Adrenal gland (tissue), 12 donors: ENCODE results near the gene EMP1. TPM values are rescaled to one million over a fixed set of nuclear protein-coding genes. Genes with fewer than 3 reads are reported as not detected.

ENCODE experiments used
- DNase-seq, 7 donors: peaks; one replicate each; pipeline ENCODE4 v3.0.0-alpha.2; 2019 to 2020
- H3K27ac ChIP-seq, 5 donors: fragments of 200-600 bp; sonication (generic) in 4 of 5; 1 replicate in 3 of 5; 2 replicates in 2 of 5; pipeline versions ENCODE4 v1.5.1 to v1.8.0; 2016 to 2020; ENCODE audit warnings: mild to moderate bottlenecking in 1 of 5
- H3K27me3 ChIP-seq: fragments of 200-600 bp; 2 replicates; pipeline ENCODE4 v1.8.0; 2021
- H3K36me3 ChIP-seq, 2 donors: fragments of 200-600 bp; replicated peaks in 1 of 2; 1 replicate in 1 of 2; 2 replicates in 1 of 2; pipeline versions ENCODE4 v1.5.1 to v1.8.0; 2018 to 2022
- H3K4me1 ChIP-seq, 2 donors: fragments of 200-600 bp; replicated peaks in 1 of 2; 1 replicate in 1 of 2; 2 replicates in 1 of 2; pipeline versions ENCODE4 v1.5.1 to v1.8.0; 2018 to 2021
- H3K4me3 ChIP-seq, 4 donors: fragments of 200-600 bp; sonication (generic) in 3 of 4; one replicate each; pipeline ENCODE4 v1.5.1; 2016 to 2018
- H3K9me3 ChIP-seq, 3 donors: fragments of 200-600 bp; sonication (generic) in 1 of 3; replicated peaks in 1 of 3; 1 replicate in 2 of 3; 2 replicates in 1 of 3; pipeline versions ENCODE4 v1.5.1 to v1.8.0; 2016 to 2021
- POLR2A ChIP-seq, 2 donors: fragments of 450-650 bp; IDR thresholded peaks; one replicate each; pipeline ENCODE4 v1.6.1; 2017; ENCODE audit warnings: antibody characterized with exemption in 2 of 2, mild to moderate bottlenecking in 2 of 2, moderate library complexity in 1 of 2
- WGBS, 4 donors: extraction: QIAGEN DNeasy Blood & Tissue Kit in 2 of 4; methylation state at CpG; one replicate each; pipeline versions ENCODE4 v1.1.5 to v1.1.7; 2013 to 2017; 5-methylcytosine and 5-hydroxymethylcytosine counted together
- intact Hi-C, 2 donors: fragments of 100-400 bp; cut with DNase I; formaldehyde crosslinking; loops; one replicate each; pipeline versions ENCODE4 v1.14.1 to v1.15.0; 2022 to 2023
- polyA plus RNA-seq, 3 donors: library from polyadenylated mRNA; stranded (reverse); fragments of 200-250 nt in 2 of 3; fragments of 350-450 nt in 1 of 3; fragmentation: Illumina TruSeq in 1 of 3; extraction: RNeasy Lipid Tissue Mini Kit (QIAGEN cat#74804) in 1 of 3; gene quantifications; one replicate each; pipeline ENCODE4 v1.2.3, GENCODE V29; 2013 to 2014
- total RNA-seq, 9 donors: library from RNA; depleted of rRNA in 4 of 9; stranded (reverse); fragments of >200 nt in 4 of 9; fragments of 120-200 nt in 1 of 9; fragmentation: NEBNext Ultra II Directional in 1 of 9; extraction: Animal tissue kit (Norgen Biotek cat#: 25700) in 1 of 9; gene quantifications; one replicate each; pipeline versions ENCODE4 v1.1.0 to v1.2.4, GENCODE V29; 2013 to 2023
- TF ChIP-seq, protein P1 (sequence below), 6 experiments: fragments of 450-650 bp in 4 of 6; fragments of 200-600 bp in 2 of 6; sonication (generic) in 1 of 6; IDR thresholded peaks; 1 replicate in 5 of 6; 2 replicates in 1 of 6; pipeline versions ENCODE4 v1.5.1 to v1.8.0; 2016 to 2021; ENCODE audit warnings: antibody characterized with exemption in 6 of 6, mild to moderate bottlenecking in 2 of 6, moderate library complexity in 1 of 6
- donor health status: healthy with polysubstance abuse.
- donor health status: Bipolar disorder and iron deficiency.
- donor health status: DM: yes; HTN: yes; CAD: no.
- donor health status: DM: no; HTN: no; CAD: no.
- donor health status: DM: no; HTN: no; CAD: no.
- donor health status: DM: yes; HTN: yes; CAD: no.

EMP1 gene
- total and polyA plus RNA-seq, 12 donors: 10.0 to 129 (median 66.8) TPM

DNA sequence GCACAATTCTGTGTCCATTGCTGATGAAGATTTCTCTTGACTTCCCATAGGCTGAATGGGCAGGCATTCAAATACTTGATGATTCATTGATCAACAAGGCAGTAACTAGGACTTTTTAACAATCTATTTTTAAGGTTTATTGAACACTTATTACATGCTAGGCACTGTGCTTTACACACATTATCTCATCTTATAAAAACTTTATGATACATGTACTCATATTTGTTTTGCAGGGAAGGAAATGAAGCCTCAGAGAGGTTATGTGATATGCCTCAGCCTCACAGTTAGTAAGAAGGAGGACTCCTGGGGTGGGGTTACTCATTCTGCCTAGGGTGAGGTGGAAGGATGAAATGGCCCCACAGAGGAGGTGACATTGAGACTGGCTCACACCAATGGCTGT lies 12.9 kb upstream of the EMP1 start:
- H3K4me3 ChIP-seq: no peak overlapping the region
- H3K27ac ChIP-seq: no peak overlapping the region
- intact Hi-C loops: no loop called here

DNA sequence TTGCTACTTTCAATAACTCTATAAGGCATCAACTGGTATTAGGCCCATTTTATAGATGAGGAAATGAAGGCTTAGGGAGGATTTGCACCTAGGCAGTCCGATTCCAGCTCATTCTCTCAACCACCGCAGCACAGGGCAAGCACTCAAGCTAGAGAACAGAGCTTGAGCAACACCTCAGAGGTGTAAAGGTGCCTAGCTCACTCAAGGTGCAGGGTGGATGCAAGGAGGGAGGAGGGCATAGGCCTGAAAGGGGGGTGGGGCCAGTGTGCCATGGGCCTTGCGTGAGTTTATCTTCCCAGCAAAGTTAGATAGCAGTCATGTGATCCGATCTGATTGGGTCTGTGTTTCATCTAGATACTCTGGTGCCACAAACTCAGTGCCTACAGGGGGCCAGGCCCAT lies 10.2 kb upstream of the EMP1 start:
- WGBS, 4 donors: 60 to 88% (median 86%) methylated on average over 3 to 4 of the region's 4 CpGs
- Histone ChIP-seq H3K4me3 (no peak overlapping the region), H3K36me3 (no peaks in the 10 kb centered on the region), H3K9me3 (no peaks in the 10 kb centered on the region), H3K27me3 (no peaks in the 10 kb centered on the region), H3K4me1 (no peaks in the 10 kb centered on the region), H3K27ac (no peak overlapping the region)
- intact Hi-C loops: no loop called here
- TF ChIP-seq, protein P1, sequence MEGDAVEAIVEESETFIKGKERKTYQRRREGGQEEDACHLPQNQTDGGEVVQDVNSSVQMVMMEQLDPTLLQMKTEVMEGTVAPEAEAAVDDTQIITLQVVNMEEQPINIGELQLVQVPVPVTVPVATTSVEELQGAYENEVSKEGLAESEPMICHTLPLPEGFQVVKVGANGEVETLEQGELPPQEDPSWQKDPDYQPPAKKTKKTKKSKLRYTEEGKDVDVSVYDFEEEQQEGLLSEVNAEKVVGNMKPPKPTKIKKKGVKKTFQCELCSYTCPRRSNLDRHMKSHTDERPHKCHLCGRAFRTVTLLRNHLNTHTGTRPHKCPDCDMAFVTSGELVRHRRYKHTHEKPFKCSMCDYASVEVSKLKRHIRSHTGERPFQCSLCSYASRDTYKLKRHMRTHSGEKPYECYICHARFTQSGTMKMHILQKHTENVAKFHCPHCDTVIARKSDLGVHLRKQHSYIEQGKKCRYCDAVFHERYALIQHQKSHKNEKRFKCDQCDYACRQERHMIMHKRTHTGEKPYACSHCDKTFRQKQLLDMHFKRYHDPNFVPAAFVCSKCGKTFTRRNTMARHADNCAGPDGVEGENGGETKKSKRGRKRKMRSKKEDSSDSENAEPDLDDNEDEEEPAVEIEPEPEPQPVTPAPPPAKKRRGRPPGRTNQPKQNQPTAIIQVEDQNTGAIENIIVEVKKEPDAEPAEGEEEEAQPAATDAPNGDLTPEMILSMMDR (IDR thresholded peaks at IDR 0.05): no peak
- no peak for TF ChIP-seq POLR2A (IDR thresholded peaks at IDR 0.05)
- DNase-seq: no peak

More for the DNA sequence above, 12.9 kb upstream of the EMP1 start:
- H3K27me3 ChIP-seq: no peaks in the 10 kb centered on the region
- peaks cover 0 to 5% of the 10 kb centered on the region in 2 donors for H3K4me1 ChIP-seq
- no peaks in the 10 kb centered on the region for H3K9me3 ChIP-seq
- H3K36me3 ChIP-seq: no peaks in the 10 kb centered on the region
- TF ChIP-seq POLR2A (IDR thresholded peaks at IDR 0.05): no peak
- TF ChIP-seq, protein P1 (IDR thresholded peaks at IDR 0.05): no peak
- DNase-seq: no peak

DNA sequence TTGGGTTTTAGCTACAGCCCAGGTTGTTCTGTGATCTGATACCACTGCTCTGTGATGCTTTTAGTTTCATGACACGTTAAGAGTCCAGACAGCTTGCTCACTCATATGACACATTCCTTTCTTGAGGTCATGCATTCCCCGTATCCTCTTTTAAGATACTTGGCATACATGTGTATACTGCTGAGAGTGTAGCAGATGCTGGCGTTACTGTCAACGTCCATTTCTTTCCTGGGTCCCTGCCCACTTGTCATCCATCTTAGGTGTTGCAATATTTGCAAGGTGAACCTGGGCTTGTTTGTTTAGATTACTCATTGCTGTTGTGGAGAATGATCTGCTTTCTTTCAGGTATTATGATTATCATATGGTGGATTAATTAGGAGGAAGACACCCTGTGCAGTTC lies 9.1 kb upstream of the EMP1 start:
- intact Hi-C loops: no loop called here
- no peak for TF ChIP-seq POLR2A (IDR thresholded peaks at IDR 0.05)
- TF ChIP-seq, protein P1 (IDR thresholded peaks at IDR 0.05): no peak
- WGBS, 4 donors: 56 to 80% (median 75%) methylated on average over 4 of the region's 4 CpGs

DNA sequence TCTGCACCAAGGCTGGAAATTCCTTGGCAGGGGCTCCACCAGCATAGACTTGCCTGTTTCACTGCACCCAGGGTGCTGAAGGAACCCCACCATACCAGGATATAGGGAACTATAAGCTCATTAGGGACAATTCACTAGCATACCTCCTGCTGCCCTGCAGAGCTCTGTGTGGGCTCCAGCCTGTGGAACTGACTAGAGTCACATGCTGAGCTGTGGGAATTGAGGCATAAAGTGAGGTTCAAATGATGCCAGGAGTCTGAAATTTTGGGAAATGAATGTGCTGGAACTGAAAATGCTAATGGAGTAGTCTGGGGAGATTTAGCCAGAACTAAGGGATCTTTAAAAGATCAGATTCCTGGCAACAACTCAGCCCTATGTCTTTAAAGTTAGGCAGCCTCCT lies 7.3 kb upstream of the EMP1 start:
- no peak for DNase-seq
- intact Hi-C loops: no loop called here
- Histone ChIP-seq H3K27ac (no peak overlapping the region), H3K36me3 (no peaks in the 10 kb centered on the region), H3K27me3 (no peaks in the 10 kb centered on the region), H3K4me1 (no peaks in the 10 kb centered on the region), H3K9me3 (no peaks in the 10 kb centered on the region), H3K4me3 (no peak overlapping the region)
- TF ChIP-seq, protein P1 (IDR thresholded peaks at IDR 0.05): no peak
- no peak for TF ChIP-seq POLR2A (IDR thresholded peaks at IDR 0.05)

More for the DNA sequence above, 9.1 kb upstream of the EMP1 start:
- Histone ChIP-seq H3K27me3 (no peaks in the 10 kb centered on the region), H3K9me3 (no peaks in the 10 kb centered on the region), H3K36me3 (no peaks in the 10 kb centered on the region), H3K4me1 (no peaks in the 10 kb centered on the region), H3K27ac (no peak overlapping the region), H3K4me3 (no peak overlapping the region)
- no peak for DNase-seq
